Duodenal mucosa (tissue), 2 donors: ENCODE results near the gene ARNT2.

Experiments used
- H3K27ac ChIP-seq: one replicate; pipeline ENCODE4 v1.7.0; 2013; ENCODE audit warnings: low read depth, low read length
- H3K27me3 ChIP-seq, 2 donors: one replicate each; pipeline ENCODE4 v1.7.0; 2013; ENCODE audit warnings: low read length in 2 of 2, control low read depth in 1 of 2; ENCODE audit not compliant: insufficient read depth in 2 of 2, control insufficient read depth in 1 of 2
- H3K36me3 ChIP-seq, 2 donors: one replicate each; pipeline ENCODE4 v1.7.0; 2013; ENCODE audit warnings: low read length in 2 of 2, control low read depth in 1 of 2; ENCODE audit not compliant: insufficient read depth in 2 of 2, control insufficient read depth in 1 of 2
- H3K4me1 ChIP-seq, 2 donors: one replicate each; pipeline ENCODE4 v1.7.0; 2013; ENCODE audit warnings: low read length in 2 of 2, control low read depth in 1 of 2; ENCODE audit not compliant: insufficient read depth in 2 of 2, control insufficient read depth in 1 of 2
- H3K4me3 ChIP-seq, 2 donors: one replicate each; pipeline ENCODE4 v1.7.0; 2013; ENCODE audit warnings: low read length in 2 of 2, low read depth in 1 of 2
- H3K9ac ChIP-seq, 2 donors: one replicate each; pipeline ENCODE4 v1.7.0; 2013; ENCODE audit warnings: low read length in 2 of 2, low read depth in 1 of 2
- H3K9me3 ChIP-seq, 2 donors: one replicate each; pipeline ENCODE4 v1.7.0; 2013; ENCODE audit warnings: low read length in 2 of 2, control low read depth in 1 of 2; ENCODE audit not compliant: control insufficient read depth in 1 of 2

Gene ARNT2

DNA sequence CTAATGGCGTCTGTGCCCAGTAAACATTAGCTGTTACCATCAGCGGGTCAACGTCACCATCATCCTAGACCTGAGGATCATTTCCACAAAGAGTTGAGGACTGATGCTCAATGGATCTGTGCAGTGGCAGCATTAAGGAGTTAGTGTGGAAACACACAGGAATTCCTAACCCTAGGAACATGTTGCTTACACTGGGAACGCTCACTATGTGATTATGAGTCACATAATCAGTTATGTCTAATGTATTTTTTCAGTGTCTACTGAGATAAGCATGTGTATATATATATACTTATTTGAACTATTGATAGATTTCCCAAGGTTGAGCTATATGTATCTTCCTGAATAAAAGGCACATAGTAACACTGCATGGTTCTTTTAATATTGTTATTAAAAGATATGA is 19.0 kb downstream of the ARNT2 start:
- Histone ChIP-seq H3K4me1 (no peaks in the 10 kb centered on the region), H3K27me3 (peaks cover 0 to 5% of the 10 kb centered on the region in 2 donors)

DNA sequence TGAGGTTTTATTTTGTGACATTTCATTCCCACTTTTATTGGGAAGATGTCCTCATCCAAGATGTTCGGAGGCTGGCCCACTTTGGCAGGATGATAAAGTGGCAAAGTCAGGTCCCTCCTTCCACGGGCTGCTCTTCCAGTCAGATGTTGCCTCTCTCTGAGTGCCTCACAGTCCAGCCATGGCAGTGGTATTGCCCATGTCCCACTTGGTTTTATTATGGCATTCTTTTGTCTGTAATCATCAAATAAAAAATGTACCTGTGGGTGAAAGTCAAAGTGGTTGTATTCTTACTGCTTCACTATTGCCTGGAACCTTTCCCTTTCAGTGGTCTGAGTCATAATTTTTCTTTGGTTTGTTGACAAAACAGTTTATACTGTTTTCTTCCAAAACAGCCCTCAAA is 20.2 kb downstream of the ARNT2 start:
- Histone ChIP-seq H3K27me3 (peaks cover 0 to 5% of the 10 kb centered on the region in 2 donors), H3K9me3 (no peaks in the 10 kb centered on the region), H3K36me3 (no peaks in the 10 kb centered on the region), H3K9ac (no peak overlapping the region), H3K4me1 (no peaks in the 10 kb centered on the region), H3K4me3 (no peak overlapping the region), H3K27ac (no peak overlapping the region)

More for the DNA sequence above, 19.0 kb downstream of the ARNT2 start:
- Histone ChIP-seq H3K9ac (no peak overlapping the region), H3K4me3 (no peak overlapping the region), H3K36me3 (no peaks in the 10 kb centered on the region), H3K27ac (no peak overlapping the region), H3K9me3 (no peaks in the 10 kb centered on the region)

DNA sequence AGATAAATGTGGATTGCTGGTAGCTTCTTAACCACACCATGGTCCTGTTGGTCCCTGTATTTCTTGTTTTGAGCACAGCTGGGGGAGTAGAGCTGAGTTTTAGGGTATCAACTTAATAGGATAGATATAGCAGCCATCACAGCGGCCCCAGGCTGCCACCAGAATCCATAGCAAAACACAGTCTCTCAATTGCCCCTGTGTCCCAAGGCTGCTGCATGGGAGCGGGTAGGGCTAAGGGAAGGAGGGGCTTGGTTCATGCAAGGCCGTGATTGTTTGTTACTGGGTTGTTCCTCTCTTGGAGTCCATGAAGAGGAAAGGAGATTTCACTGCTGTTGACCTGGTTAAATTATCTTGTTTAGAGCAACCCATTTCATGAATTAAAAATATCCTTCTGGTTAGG is 22.1 kb downstream of the ARNT2 start:
- Histone ChIP-seq H3K9me3 (no peaks in the 10 kb centered on the region), H3K27ac (no peak overlapping the region), H3K4me3 (no peak overlapping the region), H3K9ac (no peak overlapping the region), H3K27me3 (peaks cover 0 to 5% of the 10 kb centered on the region in 2 donors), H3K4me1 (no peaks in the 10 kb centered on the region), H3K36me3 (no peaks in the 10 kb centered on the region)

DNA sequence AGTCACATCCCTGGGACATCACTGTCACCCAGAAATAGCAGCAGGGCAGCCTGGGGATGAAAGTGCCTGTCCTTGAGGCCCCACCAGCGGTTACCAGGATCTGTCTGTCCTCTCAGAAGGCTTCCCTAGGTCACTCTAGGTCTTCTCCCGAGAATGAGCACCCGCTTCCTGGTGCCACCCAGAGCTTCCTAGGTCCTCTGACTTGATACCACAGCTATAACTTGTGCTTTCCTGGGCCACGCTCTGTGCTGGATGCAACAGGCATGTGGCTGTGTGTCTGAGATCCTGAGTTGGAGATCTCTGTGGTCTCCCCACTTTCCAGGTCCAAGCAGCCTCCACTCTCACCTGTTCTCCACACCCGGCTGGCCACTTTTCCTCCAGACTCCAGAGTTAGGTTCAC is 25.8 kb downstream of the ARNT2 start:
- Histone ChIP-seq H3K9me3 (no peaks in the 10 kb centered on the region), H3K4me3 (no peak overlapping the region), H3K27ac (no peak overlapping the region), H3K36me3 (no peaks in the 10 kb centered on the region), H3K9ac (no peak overlapping the region), H3K4me1 (no peaks in the 10 kb centered on the region), H3K27me3 (peaks cover 0 to 5% of the 10 kb centered on the region in 2 donors)

DNA sequence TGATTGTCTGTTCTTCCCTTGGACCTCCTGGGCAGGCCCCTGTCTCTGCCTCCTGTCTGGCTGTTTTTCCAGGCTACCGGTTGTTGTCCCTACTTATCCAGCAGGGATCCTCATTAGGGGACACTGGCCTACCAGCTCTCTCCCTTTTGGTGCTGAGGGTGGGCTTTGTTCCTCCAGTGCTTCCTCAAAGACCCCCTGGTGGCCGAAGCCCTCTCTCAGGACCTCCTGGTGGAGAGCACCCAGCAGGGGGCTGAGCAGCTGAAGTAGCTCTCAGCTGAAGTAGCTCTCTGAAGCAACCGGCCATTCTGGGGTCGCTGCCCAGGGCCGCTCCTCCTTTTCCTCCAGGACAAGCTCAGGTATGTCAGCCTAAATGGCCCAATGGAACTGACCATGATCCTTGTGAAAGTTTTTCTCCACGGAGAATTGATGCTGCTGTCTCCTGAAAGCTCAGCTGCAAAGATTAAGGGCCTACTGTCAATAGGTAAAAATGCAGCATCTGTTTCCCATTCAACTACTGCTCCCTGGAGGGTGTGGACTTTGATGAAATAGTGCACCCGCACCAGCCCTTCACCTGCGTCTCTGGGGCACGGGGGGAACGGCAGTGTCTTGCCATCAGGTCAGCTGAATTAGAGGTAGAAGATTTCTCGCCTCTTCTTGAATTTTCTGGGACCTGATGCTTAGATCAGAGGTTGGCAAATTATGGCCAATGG is 27.6 kb downstream of the ARNT2 start:
- H3K27me3 ChIP-seq: no peaks in the 10 kb centered on the region
- no peak overlapping the region for H3K4me3 ChIP-seq
- H3K27ac ChIP-seq: no peak overlapping the region
- H3K4me1 ChIP-seq: no peaks in the 10 kb centered on the region
- no peak overlapping the region for H3K9ac ChIP-seq
- H3K9me3 ChIP-seq: no peaks in the 10 kb centered on the region
- H3K36me3 ChIP-seq: no peaks in the 10 kb centered on the region

DNA sequence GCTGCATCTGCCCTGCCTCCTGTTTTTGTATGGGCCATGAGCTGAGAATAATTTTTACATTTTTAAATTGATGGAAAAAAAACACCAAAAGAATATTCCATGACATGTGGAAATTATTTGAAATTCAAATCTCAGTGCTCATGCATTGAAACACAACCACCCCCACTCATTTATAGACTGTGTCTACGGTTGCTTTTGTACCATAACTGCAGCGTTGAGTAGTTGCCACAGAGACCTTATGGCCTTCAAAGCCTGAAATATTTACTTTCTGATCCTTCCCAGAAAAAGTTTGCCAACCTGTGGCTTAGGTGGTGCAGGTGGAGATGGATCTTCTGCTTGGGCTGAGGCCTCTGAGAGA is 28.1 kb downstream of the ARNT2 start:
- H3K36me3 ChIP-seq: no peaks in the 10 kb centered on the region
- H3K4me1 ChIP-seq: no peaks in the 10 kb centered on the region
- H3K9ac ChIP-seq: no peak overlapping the region
- H3K4me3 ChIP-seq: no peak overlapping the region
- H3K9me3 ChIP-seq: no peaks in the 10 kb centered on the region
- no peaks in the 10 kb centered on the region for H3K27me3 ChIP-seq
- no peak overlapping the region for H3K27ac ChIP-seq

DNA sequence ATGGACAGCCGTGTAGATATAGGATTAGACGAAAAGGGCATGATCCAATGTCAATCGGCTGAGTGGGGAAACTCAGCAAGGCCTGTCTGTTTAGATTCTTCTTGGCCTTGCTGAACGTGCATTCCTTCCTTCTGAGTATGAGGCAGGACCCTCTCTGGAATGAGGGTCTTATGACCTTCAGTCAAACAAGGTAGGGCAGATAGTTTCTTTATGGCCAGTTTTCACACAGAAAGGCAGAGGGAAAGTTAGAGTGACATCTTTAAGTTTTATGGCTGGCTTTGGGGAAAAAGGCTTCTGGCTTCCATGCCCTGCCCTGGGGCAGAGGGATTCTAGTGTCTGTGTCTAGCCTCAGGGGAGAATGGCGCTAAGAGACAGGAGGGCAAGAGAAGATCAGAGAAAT is 29.7 kb downstream of the ARNT2 start:
- Histone ChIP-seq H3K9ac (no peak overlapping the region), H3K36me3 (no peaks in the 10 kb centered on the region), H3K4me1 (no peaks in the 10 kb centered on the region), H3K27me3 (no peaks in the 10 kb centered on the region), H3K9me3 (no peaks in the 10 kb centered on the region), H3K4me3 (no peak overlapping the region), H3K27ac (no peak overlapping the region)

DNA sequence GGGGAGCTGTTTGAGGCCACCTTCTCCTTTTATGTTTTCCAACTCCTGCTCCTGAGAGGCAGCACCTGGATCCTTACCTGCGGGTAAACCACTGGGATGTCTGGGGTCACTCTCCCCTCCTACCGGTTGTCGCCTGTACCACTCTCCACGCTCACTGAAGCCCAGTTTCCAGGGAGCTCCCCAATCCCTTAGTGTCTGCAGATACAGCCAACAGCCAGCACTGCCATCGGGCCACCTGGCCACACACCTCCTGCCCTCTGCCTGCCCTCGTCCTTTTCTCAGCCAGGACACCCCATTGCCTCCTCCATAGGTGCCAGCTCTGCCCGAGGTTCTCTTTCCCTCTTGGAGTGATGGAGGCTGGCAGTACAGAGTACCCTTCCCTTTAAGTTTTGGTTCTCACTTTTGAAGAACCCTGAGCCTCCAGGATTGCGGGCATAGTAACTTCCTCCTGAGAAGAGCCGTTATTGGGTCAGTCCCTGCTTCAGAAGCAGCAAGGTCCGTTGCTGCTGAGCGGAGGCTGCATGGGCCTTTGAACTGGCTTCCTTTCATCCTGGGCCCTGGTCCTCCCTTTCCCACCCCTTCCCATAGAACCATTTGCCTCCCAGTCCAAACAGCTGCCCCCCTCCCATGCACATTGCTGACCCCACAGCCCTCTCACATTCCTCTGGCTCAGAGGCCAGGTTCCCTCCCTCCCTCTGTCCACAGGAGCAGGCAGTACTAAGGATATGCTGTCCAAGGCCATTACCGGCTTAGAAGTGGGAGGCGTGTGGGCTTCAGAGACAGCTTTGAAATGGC is 30.9 kb downstream of the ARNT2 start:
- Histone ChIP-seq H3K36me3 (no peaks in the 10 kb centered on the region), H3K4me3 (no peak overlapping the region), H3K9me3 (no peaks in the 10 kb centered on the region), H3K9ac (no peak overlapping the region), H3K27me3 (no peaks in the 10 kb centered on the region), H3K4me1 (no peaks in the 10 kb centered on the region), H3K27ac (no peak overlapping the region)

DNA sequence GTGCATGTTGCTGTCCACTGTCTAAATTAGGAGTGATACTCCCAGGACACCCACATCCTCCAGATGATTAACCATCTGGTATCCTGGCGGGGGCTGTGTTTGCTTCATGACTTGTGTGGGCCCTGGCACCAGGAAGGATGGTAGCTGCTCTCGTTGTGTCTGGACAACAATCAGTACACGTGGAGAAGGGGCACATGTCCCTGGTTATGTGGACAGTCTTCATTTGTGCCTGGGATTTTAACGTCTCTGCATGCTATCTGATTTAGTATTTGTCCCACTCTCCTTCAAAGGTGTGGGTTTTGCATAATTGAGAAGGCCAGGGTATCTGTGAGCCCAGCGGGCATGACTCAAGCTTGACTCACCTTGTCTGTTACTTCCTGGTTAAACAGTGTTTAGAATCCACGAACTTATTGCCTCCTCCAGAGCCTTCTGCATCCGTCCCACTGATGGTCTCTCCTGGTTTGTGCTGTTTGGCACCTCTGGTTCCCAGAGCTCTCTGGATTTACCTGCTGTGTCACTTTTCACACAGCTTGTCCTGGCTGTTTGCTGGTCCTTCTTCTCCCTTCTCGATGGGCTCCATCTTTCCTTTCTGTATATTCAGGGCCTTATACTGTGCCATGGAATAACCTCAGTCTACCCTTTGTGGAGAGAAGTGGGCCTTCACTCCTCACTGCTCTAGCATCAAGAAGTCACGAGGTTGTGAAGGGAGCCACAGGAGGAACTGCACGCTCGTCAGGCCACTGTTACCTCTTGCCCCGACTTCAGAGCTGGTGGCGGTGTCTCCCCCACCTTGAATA is 32.5 kb downstream of the ARNT2 start:
- no peaks in the 10 kb centered on the region for H3K36me3 ChIP-seq
- H3K9ac ChIP-seq: no peak overlapping the region
- no peaks in the 10 kb centered on the region for H3K4me1 ChIP-seq
- peaks cover 0 to under 1% of the 10 kb centered on the region in 2 donors for H3K27me3 ChIP-seq
- no peaks in the 10 kb centered on the region for H3K9me3 ChIP-seq
- no peak overlapping the region for H3K4me3 ChIP-seq
- H3K27ac ChIP-seq: no peak overlapping the region

DNA sequence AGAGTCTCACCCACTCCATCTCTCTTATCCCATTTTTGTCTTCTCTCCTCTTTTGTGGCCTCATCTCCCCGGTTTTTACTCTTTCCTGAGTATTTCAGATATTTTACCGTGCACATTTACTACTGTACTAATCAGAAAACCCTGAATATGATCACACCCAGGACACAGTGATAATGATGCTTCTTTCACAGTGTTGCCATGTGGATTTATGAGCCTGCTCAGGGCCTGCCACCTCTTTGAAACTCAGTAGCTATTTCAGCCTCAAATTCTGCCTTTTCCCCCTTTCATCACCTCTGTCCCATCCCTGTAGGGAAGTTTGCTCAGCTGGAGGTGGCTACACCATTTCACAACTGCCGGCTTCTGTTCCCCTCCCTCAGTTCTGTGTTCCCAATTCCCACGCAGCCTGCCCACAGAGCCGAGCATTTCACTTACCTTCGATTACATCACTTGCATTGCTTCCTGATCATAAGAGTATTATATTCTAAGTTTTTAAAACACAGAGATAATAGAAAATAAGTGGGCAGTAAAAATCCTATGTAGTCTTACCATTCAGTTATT is 33.2 kb downstream of the ARNT2 start:
- no peaks in the 10 kb centered on the region for H3K4me1 ChIP-seq
- H3K9me3 ChIP-seq: no peaks in the 10 kb centered on the region
- H3K9ac ChIP-seq: no peak overlapping the region
- H3K27ac ChIP-seq: no peak overlapping the region
- H3K4me3 ChIP-seq: no peak overlapping the region
- peaks cover 0 to 3% of the 10 kb centered on the region in 2 donors for H3K27me3 ChIP-seq
- no peaks in the 10 kb centered on the region for H3K36me3 ChIP-seq
